Limb (tissue), 2 donors: Measurements from ENCODE around the gene SLC28A1.
A peak's percentile ranks its signal among the peaks of the same experiment; 100 is the strongest.
"Not testable (repeated sequence)": the region's sequence is repeated elsewhere in the genome, so short reads cannot be mapped to it uniquely, and the experiment has no call there.

Source experiments
- DNase-seq, 2 donors: peaks; one replicate each; pipeline ENCODE4 v3.0.0-alpha.2; 2016; ENCODE audit errors: extremely low spot score in 2 of 2

Gene SLC28A1

DNA sequence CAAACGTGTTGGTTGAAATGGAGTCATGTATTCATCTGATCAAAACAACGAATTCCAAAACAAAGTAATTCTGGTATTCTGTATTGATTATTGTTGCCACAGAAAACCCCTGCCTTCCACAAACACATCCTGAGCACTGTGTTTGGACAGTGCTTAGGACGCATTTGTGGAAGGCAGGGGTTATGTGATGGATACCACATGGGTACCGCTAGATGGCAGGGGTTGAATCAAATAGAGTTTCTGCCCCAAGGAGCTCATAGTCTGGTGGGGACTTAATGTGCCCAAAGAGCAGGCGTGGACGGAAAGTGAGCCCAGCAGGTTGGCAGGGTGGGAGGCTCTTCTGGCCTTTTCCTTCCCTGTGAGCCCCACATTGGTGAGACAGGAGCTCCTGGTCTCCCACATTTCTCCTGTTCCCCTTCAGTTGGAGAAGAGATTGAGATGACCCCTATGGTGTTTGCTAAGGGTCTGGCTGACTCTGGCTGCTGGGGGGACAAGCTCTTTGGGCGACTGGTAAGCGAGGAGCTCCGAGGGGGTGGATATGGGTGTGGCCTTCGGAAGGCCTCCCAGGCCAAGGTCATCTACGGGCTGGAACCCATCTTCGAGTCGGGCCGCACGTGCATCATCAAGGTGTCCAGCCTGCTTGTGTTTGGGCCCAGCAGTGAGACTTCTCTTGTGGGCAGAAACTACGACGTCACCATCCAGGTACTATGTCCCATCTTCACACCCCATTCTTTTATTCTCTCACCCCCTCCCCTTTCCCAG, 22.1 kb upstream of the SLC28A1 start:
- no peak for DNase-seq

- DNase-seq: no peak
Observed at GRCh38 chr15:84863565-84864443, 20.7 kb upstream of the SLC28A1 start.

- DNase-seq: no peak
Observed at GRCh38 chr15:84864444-84864795, 20.0 kb upstream of the SLC28A1 start.

DNA sequence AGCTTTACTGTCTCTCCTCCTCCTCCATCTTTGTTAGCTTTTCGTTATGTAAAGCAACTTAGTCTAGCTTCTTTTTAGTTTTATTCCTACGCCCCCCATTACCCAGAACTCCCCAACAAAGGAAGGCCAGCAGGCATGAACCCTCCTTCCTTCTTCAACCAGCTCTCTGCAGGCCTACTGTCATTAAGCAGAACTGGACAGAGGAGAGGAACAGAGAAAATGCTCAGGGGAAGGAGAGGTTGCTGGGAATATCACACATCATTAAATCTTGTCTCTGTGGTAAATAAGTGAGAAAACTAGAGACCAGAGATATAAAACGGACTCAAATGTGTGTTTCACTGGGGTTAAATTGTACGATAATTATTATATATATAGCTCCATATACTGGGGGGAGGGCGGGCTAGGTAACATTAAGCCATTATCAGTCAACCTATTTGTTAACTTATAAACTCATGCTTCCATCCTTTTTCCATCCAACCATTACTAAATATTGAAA, 19.3 kb upstream of the SLC28A1 start:
- DNase-seq: no peak

DNA sequence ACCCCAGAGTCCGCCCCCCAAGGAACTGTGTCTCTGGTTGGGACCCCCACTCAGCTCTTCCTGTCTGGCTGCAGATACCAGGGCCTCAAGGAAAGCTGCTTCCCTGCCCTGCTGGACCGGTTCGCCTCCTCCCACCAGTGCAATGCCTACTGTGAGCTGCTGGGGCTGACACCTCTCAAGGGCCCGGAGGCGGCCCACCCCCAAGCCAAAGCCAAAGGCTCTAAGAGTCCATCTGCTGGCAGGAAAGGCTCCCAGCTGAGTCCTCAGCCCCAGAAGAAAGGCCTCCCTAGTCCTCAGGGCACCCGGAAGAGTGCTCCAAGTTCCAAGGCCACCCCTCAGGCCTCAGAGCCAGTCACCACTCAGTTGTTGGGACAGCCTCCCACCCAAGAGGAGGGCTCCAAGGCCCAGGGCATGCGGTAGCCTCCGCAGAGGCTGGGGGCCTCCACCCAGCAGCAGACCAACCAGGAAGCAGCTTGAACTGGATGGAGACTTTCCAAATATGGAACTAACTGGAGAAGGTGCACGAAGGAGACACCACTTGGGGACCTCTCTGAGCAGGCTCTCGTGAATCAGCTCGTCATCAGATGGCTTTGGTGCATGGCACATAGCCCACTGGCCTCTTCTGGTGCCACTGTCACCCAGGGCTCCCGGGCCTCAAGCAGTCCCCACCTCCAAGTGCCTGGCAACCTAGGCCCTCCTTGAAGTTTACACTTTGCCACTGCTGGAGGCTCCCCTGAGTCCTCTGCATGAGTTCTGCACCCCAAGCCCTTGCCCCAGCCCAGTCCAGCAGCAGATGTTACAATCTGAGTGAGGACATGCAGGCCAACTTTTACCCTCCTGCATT, 16.2 kb upstream of the SLC28A1 start:
- DNase-seq: no peak

- DNase-seq: no peak
Observed at GRCh38 chr15:84869510-84869909, 15.0 kb upstream of the SLC28A1 start.

- no peak for DNase-seq
Observed at GRCh38 chr15:84871428-84871985, 13.0 kb upstream of the SLC28A1 start.

DNA sequence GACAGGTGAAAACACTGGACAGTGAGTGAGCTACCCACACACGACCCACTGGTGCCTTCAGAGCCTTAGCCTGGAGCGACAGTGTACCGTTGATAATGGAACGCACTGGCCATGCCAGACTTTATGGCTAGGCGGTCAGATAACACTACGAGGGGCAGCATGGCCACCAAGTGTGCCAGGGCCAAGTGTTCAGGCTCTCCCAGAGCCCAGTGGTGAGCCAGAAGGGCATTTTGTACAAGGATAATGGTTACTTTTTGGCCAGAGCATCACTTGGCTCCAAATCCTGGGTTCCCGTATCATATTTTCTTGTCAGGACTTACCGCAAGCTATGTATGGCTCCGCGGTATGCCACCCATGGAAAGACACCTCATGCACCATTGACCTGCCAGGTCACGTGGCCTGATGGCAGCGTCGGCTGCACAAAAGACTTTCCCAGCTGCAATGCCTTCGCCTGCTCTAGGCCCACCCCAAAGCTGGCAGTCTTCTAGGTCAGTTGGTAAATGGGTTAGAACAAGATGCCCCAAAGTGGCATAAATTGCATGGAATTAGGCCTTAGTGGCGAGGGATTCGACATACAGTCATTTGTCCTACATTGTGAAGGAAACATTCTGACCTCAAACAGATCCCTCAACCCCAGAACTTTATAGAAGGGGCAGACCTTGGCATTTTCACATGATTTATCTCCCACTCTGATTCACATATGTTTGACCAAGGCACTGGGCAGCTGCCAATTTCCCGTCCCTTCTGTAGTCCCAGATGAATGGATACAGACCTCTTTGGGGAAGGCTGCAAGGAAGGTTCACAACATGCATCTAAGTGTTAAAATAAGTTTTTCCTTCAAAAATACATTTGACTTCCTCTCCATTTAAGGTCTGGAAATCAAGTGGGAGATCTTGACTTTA, 12.2 kb upstream of the SLC28A1 start:
- no peak for DNase-seq

DNA sequence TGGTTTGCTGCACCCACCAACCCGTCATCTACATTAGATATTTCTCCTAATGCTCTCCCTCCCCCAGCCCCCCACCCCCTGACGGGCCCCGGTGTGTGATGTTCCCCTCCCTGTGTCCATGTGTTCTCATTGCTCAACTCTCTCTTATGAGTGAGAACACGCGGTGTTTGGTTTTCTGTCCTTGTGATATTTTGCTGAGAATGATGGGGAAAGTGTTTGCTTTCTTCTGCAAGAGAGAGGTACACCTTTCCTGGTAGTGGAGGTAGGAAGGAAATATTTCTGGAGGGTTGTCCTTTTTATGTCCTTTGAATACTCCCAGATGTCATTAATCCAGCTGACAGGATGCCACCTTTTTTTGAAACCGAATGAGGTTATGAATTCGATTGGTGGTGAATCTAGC, 10.5 kb upstream of the SLC28A1 start:
- DNase-seq: no peak

DNA sequence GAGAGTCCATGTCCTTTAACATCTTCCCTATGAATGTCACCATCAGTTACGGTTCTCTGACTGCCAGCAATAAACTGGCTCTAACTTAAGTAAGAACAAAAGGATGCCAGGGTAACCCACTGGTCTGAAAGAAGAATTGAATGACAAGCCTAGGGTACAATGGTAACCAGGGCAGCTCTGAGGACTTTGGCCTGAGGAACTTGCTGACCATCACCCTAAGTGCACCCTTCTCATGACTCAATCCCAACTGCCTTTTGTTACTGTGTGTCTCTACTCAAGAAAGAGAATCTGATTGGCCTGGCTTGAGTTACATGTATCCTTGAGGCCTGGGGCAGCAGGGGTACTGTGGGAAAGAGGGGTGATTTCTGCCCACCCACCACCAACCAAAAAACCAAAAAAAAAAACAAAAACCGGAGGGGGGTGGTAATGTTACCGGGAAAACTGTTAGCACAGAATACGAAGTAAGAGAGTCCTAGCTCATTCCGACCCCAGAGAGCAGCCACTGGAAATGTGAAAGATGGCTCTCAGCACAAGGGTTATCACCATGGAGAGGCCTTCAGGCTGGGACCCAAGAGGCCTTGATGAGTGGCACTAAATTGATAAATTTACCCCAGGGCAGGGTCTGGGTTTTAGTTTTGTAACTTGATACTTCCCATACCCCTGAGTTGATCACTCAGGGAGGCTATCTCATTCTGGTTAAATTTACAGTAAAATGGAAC, 9.3 kb upstream of the SLC28A1 start:
- no peak for DNase-seq

DNA sequence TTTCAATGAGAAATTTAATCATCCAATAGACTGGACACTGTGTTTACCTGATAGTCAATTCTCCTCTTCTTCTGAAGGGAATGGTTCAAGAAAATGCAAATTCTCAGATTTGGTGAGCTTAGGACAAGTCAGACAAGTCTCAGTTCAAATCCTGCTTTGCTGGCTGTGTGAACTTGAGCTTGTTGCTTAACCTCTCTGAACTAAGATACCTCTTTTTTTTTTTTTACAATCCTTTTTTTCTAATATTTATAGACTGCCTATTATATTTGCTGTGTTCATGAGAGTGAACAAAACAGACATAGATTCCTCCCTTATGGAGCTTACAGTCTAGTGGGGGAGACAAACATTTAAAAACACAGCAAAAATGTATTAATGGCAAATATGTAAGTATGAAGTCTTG, 8.2 kb upstream of the SLC28A1 start:
- DNase-seq: no peak

DNA sequence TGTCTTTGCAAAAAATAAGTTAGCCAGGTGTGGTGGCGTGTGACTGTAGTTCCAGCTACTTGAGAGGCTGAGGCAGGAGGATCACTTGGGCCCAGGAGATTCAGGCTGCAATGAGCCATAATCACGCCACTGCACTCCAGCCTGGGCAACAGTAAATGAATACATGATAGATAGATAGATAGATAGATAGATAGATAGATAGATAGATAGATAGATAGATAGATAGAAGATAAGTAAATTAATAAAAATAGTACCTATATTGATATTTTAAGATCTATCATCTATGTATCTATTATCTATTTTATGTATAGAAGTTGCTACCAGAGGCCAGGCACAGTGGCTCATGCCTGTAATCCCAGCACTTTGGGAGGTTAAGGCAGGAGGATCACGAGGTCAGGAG, 6.8 kb upstream of the SLC28A1 start:
- DNase-seq: not testable (repeated sequence)

- peak; percentile 28 to 53 for DNase-seq
Observed at GRCh38 chr15:84878504-84878903, 6.0 kb upstream of the SLC28A1 start.

- no peak for DNase-seq
Observed at GRCh38 chr15:84879088-84879780, 5.2 kb upstream of the SLC28A1 start.

DNA sequence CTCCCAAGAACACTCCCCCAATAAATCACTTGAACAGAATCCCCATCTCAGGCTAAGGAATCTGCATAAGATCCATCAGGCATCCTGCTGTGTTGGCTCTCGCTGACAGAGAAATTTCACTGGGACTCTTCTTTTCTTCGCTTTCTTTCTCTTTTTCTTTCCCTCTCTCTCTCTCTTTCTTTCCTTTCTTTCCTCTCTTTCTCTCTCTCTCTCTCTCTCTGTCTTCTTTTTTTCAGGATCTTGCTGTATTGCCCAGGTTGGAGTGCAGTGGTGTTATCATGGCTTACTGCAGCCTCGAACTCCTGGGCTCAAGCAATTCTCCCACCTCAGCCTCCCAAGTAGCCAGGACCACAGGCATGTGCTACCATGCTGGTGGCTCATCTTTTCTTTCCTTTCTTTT, 4.5 kb upstream of the SLC28A1 start:
- no peak for DNase-seq

DNA sequence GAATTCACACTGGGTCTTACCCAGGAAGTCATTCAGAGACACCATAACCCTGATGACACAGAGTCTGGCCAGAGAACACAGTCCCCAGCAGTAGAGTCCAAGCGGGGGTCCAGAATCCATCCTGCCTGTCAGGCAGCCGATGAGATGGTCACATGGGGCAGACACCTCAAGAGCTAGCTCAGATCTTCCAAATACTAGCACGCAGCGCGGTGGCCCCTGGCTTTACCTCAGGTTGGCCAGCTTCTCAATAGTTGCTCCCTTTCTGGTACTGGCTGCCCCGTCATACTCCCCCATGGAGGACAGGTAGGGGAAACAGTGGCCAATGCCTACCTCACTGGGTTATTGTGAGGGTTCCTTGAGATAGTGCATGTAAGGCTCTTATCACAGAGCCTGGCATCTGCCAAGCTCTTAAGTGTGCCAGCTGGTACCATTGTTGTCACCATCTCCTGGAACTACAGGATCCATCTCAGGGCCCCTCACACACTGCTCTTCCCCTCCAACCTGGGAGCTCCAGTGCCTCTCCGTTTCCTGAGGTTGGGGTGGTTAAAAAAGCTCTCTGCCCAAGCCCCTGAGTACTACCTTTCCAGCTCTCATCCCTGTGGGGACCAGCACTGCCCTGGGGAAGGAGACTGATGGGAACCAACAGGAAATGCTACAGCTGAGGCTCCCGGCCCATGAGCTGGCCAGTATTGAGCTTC, 3.5 kb upstream of the SLC28A1 start:
- no peak for DNase-seq

GRCh38 chr15:84881520-84881830, 3.0 kb upstream of the SLC28A1 start:
- no peak for DNase-seq

GRCh38 chr15:84883466-84883865, 996 bp upstream of the SLC28A1 start:
- no peak for DNase-seq

DNA sequence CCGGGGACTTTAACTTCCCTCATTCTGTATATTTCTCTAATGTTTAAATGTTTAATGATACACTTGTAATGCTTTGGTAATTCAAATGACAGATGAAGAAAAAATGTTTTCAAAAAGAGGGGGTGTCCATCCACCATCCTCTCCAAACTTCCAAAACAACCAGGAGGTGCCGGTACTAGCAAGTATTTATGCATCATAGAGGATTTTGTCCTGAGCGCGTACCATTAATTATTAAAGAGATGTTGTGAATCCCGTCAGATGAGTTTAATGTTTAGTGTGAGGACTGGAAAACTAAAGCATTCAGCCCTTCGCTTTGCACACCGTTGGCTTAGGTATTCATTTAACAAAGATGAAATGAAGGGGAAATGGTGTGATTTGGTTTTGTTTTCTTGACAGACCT, 1.3 kb downstream of the SLC28A1 start:
- no peak for DNase-seq
